ENCODE results near the gene CAB39L. TPM values are rescaled to one million over a fixed set of nuclear protein-coding genes. Genes with fewer than 3 reads are reported as not detected.

Gene CAB39L
- polyA plus RNA-seq, 1 donor (not counting 4 experiments of a cell fraction or from before 2014, with no cell fraction given) = 10.1 TPM

GRCh38 chr13:49456156-49456555, 12.3 kb upstream of the CAB39L start:
- H3K79me2 ChIP-seq (ENCODE audit: control insufficient read depth, insufficient read depth, low read length) = no peaks in the 10 kb centered on the region
- no peaks in the 10 kb centered on the region for H3K9me3 ChIP-seq (ENCODE audit: control insufficient read depth, low read depth, low read length)
- no peak for TF ChIP-seq EZH2 (IDR thresholded peaks at IDR 0.05; ENCODE audit: low read length)
- no peak for TF ChIP-seq CTCF (optimal IDR thresholded peaks at IDR 0.05 in 1 of 3, IDR thresholded peaks at IDR 0.05 in 1 of 3, conservative IDR thresholded peaks at IDR 0.05 in 1 of 3; ENCODE audit: extremely low read depth in 1 of 3, insufficient read depth in 2 of 3, low read length in 3 of 3)
- FAIRE-seq = no peak
- H4K20me1 ChIP-seq (ENCODE audit: control insufficient read depth, extremely low read depth, insufficient read depth, low read length) = no peaks in the 10 kb centered on the region
- no peak overlapping the region for H2AFZ ChIP-seq (ENCODE audit: control insufficient read depth, low read length)
- no peaks in the 10 kb centered on the region for H3K36me3 ChIP-seq (ENCODE audit: control insufficient read depth in 2 of 2, extremely low read depth in 1 of 2, insufficient read depth in 2 of 2, low read length in 2 of 2)
- no peaks in the 10 kb centered on the region for H3K9me1 ChIP-seq (ENCODE audit: control insufficient read depth, extremely low read depth, insufficient read depth, low read length)
- H3K4me2 ChIP-seq (ENCODE audit: control insufficient read depth, extremely low read depth, insufficient read depth, low read depth, low read length) = no peak overlapping the region
- DNase-seq (ENCODE audit: low read depth, low spot score) = no peak
- no peak overlapping the region for H3K4me3 ChIP-seq (ENCODE audit: control insufficient read depth in 2 of 3, extremely low read depth in 1 of 3, insufficient read depth in 2 of 3, low read depth in 1 of 3, low read length in 3 of 3)
- dilution Hi-C loops (cut with MboI; ENCODE audit: extremely low pct_ligation_motif_present, low sequenced_read_pairs) = no loop called here
- no peak overlapping the region for H3K9ac ChIP-seq (ENCODE audit: control insufficient read depth, extremely low read depth, insufficient read depth, low read length)
- no peak overlapping the region for H3K27ac ChIP-seq (ENCODE audit: control insufficient read depth, insufficient read depth, low read length)
- no peaks in the 10 kb centered on the region for H3K27me3 ChIP-seq (ENCODE audit: control insufficient read depth, extremely low read depth, insufficient read depth, low read length)
- H3K4me1 ChIP-seq (ENCODE audit: control insufficient read depth, extremely low read depth, insufficient read depth, low read length) = no peaks in the 10 kb centered on the region

- dilution Hi-C loops (cut with MboI; ENCODE audit: extremely low pct_ligation_motif_present, low sequenced_read_pairs) = no loop called here
Observed at GRCh38 chr13:49455007-49455398, 11.1 kb upstream of the CAB39L start.

More at GRCh38 chr13:49455007-49455398, 11.1 kb upstream of the CAB39L start:
- no peak overlapping the region for H2AFZ ChIP-seq (ENCODE audit: control insufficient read depth, low read length)
- no peak overlapping the region for H3K4me2 ChIP-seq (ENCODE audit: control insufficient read depth, extremely low read depth, insufficient read depth, low read depth, low read length)
- FAIRE-seq (no peak), DNase-seq (ENCODE audit: low read depth, low spot score) (no peak)
- no peaks in the 10 kb centered on the region for H3K4me1 ChIP-seq (ENCODE audit: control insufficient read depth, extremely low read depth, insufficient read depth, low read length)
- no peak overlapping the region for H3K27ac ChIP-seq (ENCODE audit: control insufficient read depth, insufficient read depth, low read length)
- no peak for TF ChIP-seq EZH2 (IDR thresholded peaks at IDR 0.05; ENCODE audit: low read length)
- TF ChIP-seq CTCF (optimal IDR thresholded peaks at IDR 0.05 in 1 of 3, IDR thresholded peaks at IDR 0.05 in 1 of 3, conservative IDR thresholded peaks at IDR 0.05 in 1 of 3; ENCODE audit: extremely low read depth in 1 of 3, insufficient read depth in 2 of 3, low read length in 3 of 3) = no peak
- H3K79me2 ChIP-seq (ENCODE audit: control insufficient read depth, insufficient read depth, low read length) = no peaks in the 10 kb centered on the region
- H4K20me1 ChIP-seq (ENCODE audit: control insufficient read depth, extremely low read depth, insufficient read depth, low read length) = no peaks in the 10 kb centered on the region
- no peak overlapping the region for H3K9ac ChIP-seq (ENCODE audit: control insufficient read depth, extremely low read depth, insufficient read depth, low read length)
- H3K4me3 ChIP-seq (ENCODE audit: control insufficient read depth in 2 of 3, extremely low read depth in 1 of 3, insufficient read depth in 2 of 3, low read depth in 1 of 3, low read length in 3 of 3) = no peak overlapping the region
- no peaks in the 10 kb centered on the region for H3K9me3 ChIP-seq (ENCODE audit: control insufficient read depth, low read depth, low read length)
- H3K9me1 ChIP-seq (ENCODE audit: control insufficient read depth, extremely low read depth, insufficient read depth, low read length) = no peaks in the 10 kb centered on the region
- no peaks in the 10 kb centered on the region for H3K27me3 ChIP-seq (ENCODE audit: control insufficient read depth, extremely low read depth, insufficient read depth, low read length)
- H3K36me3 ChIP-seq (ENCODE audit: control insufficient read depth in 2 of 2, extremely low read depth in 1 of 2, insufficient read depth in 2 of 2, low read length in 2 of 2) = no peaks in the 10 kb centered on the region

All from keratinocyte (primary cell).